Measurements from ENCODE around the gene PTPRE. TPM values are rescaled to one million over a fixed set of nuclear protein-coding genes. Genes with fewer than 3 reads are reported as not detected.

Gene PTPRE
- total RNA-seq, 1 donor from 2014 or later = 2.4 TPM

DNA sequence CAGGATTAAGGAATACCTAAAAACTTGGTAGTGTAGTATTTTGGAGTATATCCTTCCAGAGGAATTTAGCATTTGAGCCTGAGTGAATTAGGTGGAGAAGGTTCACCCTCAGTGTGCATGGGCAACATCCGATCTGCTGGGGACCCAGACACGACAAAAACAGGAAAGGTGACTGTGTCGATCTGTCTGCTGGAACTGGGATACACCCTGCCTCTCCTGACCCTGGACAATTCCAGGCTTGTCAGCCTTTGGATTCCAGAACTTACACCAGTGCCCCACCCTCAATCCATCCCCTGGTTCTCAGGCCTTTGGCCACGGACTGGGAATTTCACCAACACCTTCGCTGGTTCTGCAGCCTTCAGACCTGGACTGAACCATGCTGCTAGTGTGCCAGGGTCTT lies 41.9 kb downstream of the PTPRE start:
- no peak overlapping the region for H3K27ac Mint-ChIP-seq
- H3K27me3 Mint-ChIP-seq = peaks cover 9% of the 10 kb centered on the region
- TF ChIP-seq, protein P1, sequence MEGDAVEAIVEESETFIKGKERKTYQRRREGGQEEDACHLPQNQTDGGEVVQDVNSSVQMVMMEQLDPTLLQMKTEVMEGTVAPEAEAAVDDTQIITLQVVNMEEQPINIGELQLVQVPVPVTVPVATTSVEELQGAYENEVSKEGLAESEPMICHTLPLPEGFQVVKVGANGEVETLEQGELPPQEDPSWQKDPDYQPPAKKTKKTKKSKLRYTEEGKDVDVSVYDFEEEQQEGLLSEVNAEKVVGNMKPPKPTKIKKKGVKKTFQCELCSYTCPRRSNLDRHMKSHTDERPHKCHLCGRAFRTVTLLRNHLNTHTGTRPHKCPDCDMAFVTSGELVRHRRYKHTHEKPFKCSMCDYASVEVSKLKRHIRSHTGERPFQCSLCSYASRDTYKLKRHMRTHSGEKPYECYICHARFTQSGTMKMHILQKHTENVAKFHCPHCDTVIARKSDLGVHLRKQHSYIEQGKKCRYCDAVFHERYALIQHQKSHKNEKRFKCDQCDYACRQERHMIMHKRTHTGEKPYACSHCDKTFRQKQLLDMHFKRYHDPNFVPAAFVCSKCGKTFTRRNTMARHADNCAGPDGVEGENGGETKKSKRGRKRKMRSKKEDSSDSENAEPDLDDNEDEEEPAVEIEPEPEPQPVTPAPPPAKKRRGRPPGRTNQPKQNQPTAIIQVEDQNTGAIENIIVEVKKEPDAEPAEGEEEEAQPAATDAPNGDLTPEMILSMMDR (IDR thresholded peaks at IDR 0.05; ENCODE audit: unreplicated experiment) = no peak
- no peaks in the 10 kb centered on the region for H3K36me3 Mint-ChIP-seq (ENCODE audit: insufficient read depth)
- H3K4me1 Mint-ChIP-seq (ENCODE audit: low read depth) = peaks cover 1% of the 10 kb centered on the region
- DNase-seq (ENCODE audit: low spot score, unreplicated experiment) = no peak
- no peak overlapping the region for H3K4me3 Mint-ChIP-seq (ENCODE audit: low read depth)
- H3K9me3 Mint-ChIP-seq (ENCODE audit: low read depth) = no peaks in the 10 kb centered on the region

DNA sequence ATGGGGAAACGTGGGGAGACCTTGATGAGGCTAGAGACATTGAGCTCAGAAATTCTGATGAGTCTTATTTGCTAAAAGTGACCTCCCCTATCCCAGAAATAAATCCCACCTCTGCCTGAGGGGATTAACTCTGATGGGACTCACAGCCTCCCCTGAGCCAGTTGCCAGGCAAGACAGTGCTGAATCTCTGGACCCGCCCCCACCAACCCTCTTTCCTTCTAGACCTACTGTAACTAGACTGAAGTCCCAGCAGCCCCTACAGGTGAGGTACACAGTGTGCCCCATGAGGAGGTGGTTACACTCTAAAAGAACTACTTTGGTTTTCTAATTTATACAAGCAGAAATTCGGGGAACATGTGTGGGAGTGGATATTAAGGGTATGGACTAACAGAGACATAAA lies 42.9 kb downstream of the PTPRE start:
- TF ChIP-seq, protein P1 (IDR thresholded peaks at IDR 0.05; ENCODE audit: unreplicated experiment) = no peak
- H3K36me3 Mint-ChIP-seq (ENCODE audit: insufficient read depth) = no peaks in the 10 kb centered on the region
- H3K9me3 Mint-ChIP-seq (ENCODE audit: low read depth) = no peaks in the 10 kb centered on the region
- peaks cover 3% of the 10 kb centered on the region for H3K27me3 Mint-ChIP-seq
- no peak for DNase-seq (ENCODE audit: low spot score, unreplicated experiment)
- H3K4me3 Mint-ChIP-seq (ENCODE audit: low read depth) = no peak overlapping the region
- peaks cover 1% of the 10 kb centered on the region for H3K4me1 Mint-ChIP-seq (ENCODE audit: low read depth)
- H3K27ac Mint-ChIP-seq = no peak overlapping the region

DNA sequence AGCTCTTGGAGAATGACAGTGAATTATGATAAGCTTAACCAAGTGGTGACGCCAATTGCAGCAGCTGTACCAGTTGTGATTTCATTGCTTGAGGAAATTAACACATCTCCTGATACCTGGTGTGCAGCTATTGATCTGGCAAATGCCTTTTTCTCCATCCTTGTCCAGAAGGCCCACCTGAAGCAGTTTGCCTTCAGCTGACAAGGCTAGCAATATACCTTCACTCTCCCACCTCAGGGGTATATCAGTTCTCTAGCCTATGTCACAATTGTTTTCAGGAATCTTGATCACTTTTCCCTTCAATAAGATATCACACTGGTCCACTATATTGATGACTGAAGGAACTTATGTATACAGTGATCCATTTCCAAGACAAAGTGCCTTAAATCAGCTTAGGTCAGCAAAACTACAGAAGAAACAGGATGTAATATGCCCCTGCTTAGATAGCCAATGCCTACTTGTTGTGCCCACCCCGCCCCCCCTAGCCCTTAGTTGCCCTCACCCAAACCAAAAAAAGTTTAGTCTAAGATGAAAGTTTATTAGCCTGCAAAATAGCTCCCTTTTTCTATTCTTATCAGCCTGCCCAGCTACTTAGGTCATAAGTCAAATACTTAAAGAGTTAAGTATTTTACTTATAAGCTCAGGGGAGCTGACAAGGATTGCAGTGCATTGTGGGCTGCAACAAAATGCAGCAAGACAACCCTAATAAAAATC lies 45.1 kb downstream of the PTPRE start:
- no peaks in the 10 kb centered on the region for H3K27me3 Mint-ChIP-seq
- no peak overlapping the region for H3K4me3 Mint-ChIP-seq (ENCODE audit: low read depth)
- DNase-seq (ENCODE audit: low spot score, unreplicated experiment) = no peak
- TF ChIP-seq, protein P1 (IDR thresholded peaks at IDR 0.05; ENCODE audit: unreplicated experiment) = no peak
- H3K4me1 Mint-ChIP-seq (ENCODE audit: low read depth) = peaks cover 1% of the 10 kb centered on the region
- H3K9me3 Mint-ChIP-seq (ENCODE audit: low read depth) = peaks cover 6% of the 10 kb centered on the region
- H3K27ac Mint-ChIP-seq = no peak overlapping the region
- no peaks in the 10 kb centered on the region for H3K36me3 Mint-ChIP-seq (ENCODE audit: insufficient read depth)

DNA sequence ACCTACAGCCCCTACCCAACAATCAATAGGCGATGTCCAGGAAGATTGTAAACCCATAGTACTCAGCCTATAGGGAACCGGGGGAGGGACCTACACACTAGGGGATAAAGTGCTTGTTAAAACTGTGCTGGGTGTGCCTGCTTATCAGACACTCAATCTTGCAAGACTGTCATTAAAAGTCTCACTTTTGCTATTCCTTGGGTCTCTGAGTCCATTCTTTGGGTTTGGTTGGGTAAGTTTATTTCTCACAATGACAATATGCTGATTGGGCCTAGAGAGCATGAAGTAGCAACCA lies 45.6 kb downstream of the PTPRE start:
- no peaks in the 10 kb centered on the region for H3K27me3 Mint-ChIP-seq
- no peak overlapping the region for H3K27ac Mint-ChIP-seq
- H3K9me3 Mint-ChIP-seq (ENCODE audit: low read depth) = peaks cover 8% of the 10 kb centered on the region
- H3K4me1 Mint-ChIP-seq (ENCODE audit: low read depth) = peaks cover 1% of the 10 kb centered on the region
- TF ChIP-seq, protein P1 (IDR thresholded peaks at IDR 0.05; ENCODE audit: unreplicated experiment) = no peak
- no peak overlapping the region for H3K4me3 Mint-ChIP-seq (ENCODE audit: low read depth)
- H3K36me3 Mint-ChIP-seq (ENCODE audit: insufficient read depth) = no peaks in the 10 kb centered on the region
- DNase-seq (ENCODE audit: low spot score, unreplicated experiment) = no peak

DNA sequence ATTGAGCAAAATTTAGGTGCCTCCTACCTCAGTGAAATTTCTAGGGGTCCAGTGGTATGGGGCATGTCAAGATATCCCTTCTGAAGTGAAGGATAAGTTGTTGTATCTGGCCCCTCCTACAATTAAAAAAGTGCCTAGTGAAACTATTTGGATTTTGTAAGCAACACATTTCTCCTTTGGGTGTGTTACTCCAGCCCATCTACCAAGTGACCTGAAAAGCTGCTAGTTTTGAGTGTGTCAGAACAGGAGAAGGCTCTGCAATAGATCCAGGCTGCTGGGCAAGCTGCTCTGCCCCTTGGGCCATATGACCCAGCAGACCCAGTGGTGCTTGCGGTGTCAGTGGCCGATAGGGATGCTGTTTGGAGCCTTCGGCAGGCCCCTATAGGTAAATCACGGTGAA lies 46.0 kb downstream of the PTPRE start:
- Mint-ChIP-seq H3K9me3 (ENCODE audit: low read depth) (peaks cover 8% of the 10 kb centered on the region), H3K4me1 (ENCODE audit: low read depth) (peaks cover 1% of the 10 kb centered on the region), H3K36me3 (ENCODE audit: insufficient read depth) (no peaks in the 10 kb centered on the region), H3K27me3 (no peaks in the 10 kb centered on the region), H3K4me3 (ENCODE audit: low read depth) (no peak overlapping the region), H3K27ac (no peak overlapping the region)
- DNase-seq (ENCODE audit: low spot score, unreplicated experiment) = no peak
- TF ChIP-seq, protein P1 (IDR thresholded peaks at IDR 0.05; ENCODE audit: unreplicated experiment) = no peak

Data from progenitor cell of endocrine pancreas (in vitro differentiated cells).